ENCODE measurements around the gene PTBP1.

The PTBP1 gene

GRCh38 chr19:798415-799075 lies 1.3 kb downstream of the PTBP1 start:
- Histone ChIP-seq H3K36me3 (ENCODE audit: control insufficient read depth, insufficient read depth, low read length) (peaks cover 53% of the 10 kb centered on the region), H3K27me3 (ENCODE audit: control insufficient read depth, insufficient read depth, low read length) (no peaks in the 10 kb centered on the region), H3K9ac (ENCODE audit: low read length) (peak overlapping the region; percentile 92), H3K4me1 (ENCODE audit: control insufficient read depth, insufficient read depth, low read length) (peaks cover 31% of the 10 kb centered on the region), H3K4me3 (ENCODE audit: low read depth, low read length) (peak overlapping the region; percentile 92), H3K9me3 (ENCODE audit: control insufficient read depth, insufficient read depth, low read depth, low read length) (no peaks in the 10 kb centered on the region), H3K27ac (ENCODE audit: low read depth, low read length) (peak overlapping the region; percentile 92)

- peaks cover 60% of the 10 kb centered on the region for H3K36me3 ChIP-seq (ENCODE audit: control insufficient read depth, insufficient read depth, low read length)
- H3K9me3 ChIP-seq (ENCODE audit: control insufficient read depth, insufficient read depth, low read depth, low read length): no peaks in the 10 kb centered on the region
- H3K27ac ChIP-seq (ENCODE audit: low read depth, low read length): peak overlapping the region; percentile 92
- H3K27me3 ChIP-seq (ENCODE audit: control insufficient read depth, insufficient read depth, low read length): no peaks in the 10 kb centered on the region
- peak overlapping the region; percentile 92 for H3K9ac ChIP-seq (ENCODE audit: low read length)
- peak overlapping the region; percentile 92 for H3K4me3 ChIP-seq (ENCODE audit: low read depth, low read length)
- peaks cover 31% of the 10 kb centered on the region for H3K4me1 ChIP-seq (ENCODE audit: control insufficient read depth, insufficient read depth, low read length)
These were observed 2.0 kb downstream of the PTBP1 start for GRCh38 chr19:799076-799881.

DNA sequence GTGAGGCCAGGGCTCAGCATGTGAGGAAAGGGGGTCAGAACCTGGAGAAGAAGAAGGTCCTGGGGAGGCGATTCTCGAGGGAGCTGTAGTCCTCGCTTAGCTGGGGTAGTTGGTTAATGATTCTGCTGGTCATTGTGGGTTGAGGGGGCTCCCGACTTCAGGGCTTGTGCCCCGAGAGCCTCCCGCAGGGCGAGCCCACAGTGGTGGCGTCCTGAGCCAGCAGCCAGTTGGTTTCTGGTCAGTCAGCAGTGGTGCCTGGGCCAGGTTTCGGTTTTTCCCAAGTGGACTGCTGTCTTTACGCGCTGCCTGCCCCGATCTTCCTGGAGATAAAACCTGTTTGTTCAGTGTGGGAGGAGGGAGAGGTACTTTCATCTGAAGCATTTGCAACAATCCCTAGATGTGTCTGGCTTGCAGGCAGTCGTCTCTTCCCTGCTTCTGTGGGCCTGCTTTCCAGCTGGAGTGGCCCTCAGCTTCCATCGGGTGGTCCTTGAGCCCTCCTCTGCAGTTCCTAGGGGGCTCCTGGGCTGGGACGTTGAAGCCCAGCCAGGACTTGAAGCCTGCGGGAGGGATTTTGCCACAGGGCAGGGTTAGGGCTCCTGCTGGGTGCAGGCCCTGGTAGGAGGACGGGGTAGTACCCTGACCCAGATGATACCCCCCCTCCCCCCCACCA lies 3.2 kb downstream of the PTBP1 start:
- peaks cover 72% of the 10 kb centered on the region for H3K36me3 ChIP-seq (ENCODE audit: control insufficient read depth, insufficient read depth, low read length)
- H3K9ac ChIP-seq (ENCODE audit: low read length): peak overlapping the region; percentile 47
- H3K27ac ChIP-seq (ENCODE audit: low read depth, low read length): no peak overlapping the region
- peak overlapping the region; percentile 48 for H3K4me3 ChIP-seq (ENCODE audit: low read depth, low read length)
- no peaks in the 10 kb centered on the region for H3K27me3 ChIP-seq (ENCODE audit: control insufficient read depth, insufficient read depth, low read length)
- peaks cover 31% of the 10 kb centered on the region for H3K4me1 ChIP-seq (ENCODE audit: control insufficient read depth, insufficient read depth, low read length)
- no peaks in the 10 kb centered on the region for H3K9me3 ChIP-seq (ENCODE audit: control insufficient read depth, insufficient read depth, low read depth, low read length)

- H3K9me3 ChIP-seq (ENCODE audit: control insufficient read depth, insufficient read depth, low read depth, low read length): no peaks in the 10 kb centered on the region
- 0 out of 2 replicates have a peak overlapping the region, but pooled peaks have one; percentile 1 for H3K27ac ChIP-seq (ENCODE audit: low read depth, low read length)
- peaks cover 31% of the 10 kb centered on the region for H3K4me1 ChIP-seq (ENCODE audit: control insufficient read depth, insufficient read depth, low read length)
- peak overlapping the region; percentile 19 for H3K9ac ChIP-seq (ENCODE audit: low read length)
- peak overlapping the region; percentile 48 for H3K4me3 ChIP-seq (ENCODE audit: low read depth, low read length)
- H3K27me3 ChIP-seq (ENCODE audit: control insufficient read depth, insufficient read depth, low read length): no peaks in the 10 kb centered on the region
- peaks cover 80% of the 10 kb centered on the region for H3K36me3 ChIP-seq (ENCODE audit: control insufficient read depth, insufficient read depth, low read length)
These were observed 4.0 kb downstream of the PTBP1 start for GRCh38 chr19:801030-801860.

DNA sequence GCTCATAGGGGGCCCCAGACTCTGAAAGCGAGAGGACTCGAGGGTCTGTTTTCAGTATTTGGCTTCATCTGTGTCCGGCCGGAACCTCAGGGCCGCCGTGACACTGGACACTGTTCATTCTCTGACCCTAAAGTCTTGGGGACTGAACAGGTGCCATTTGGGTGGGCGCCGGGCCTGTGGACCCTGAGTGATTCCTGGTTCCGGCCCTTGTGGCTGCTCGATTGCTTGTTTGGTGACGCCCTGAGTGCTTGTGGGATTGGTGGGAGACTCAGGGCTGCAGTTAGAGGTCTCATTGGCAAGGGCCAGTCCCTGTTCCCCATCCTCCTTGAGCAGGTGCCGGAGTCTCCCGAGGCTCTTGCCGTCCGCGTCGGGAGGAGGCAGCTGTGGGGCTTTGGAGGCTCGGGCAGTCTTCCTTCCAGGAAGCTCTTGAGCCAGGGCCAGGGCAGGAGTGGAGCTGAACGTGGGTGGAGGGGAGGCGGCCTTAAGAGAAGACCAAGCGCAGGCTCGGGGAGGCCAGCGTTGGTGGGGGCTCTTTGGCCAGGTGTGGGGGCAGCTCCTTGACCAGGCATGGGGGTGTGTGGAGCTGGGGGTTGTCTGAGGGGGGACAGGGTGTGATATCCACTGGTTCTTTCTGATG lies 4.7 kb downstream of the PTBP1 start:
- Histone ChIP-seq H3K9ac (ENCODE audit: low read length) (peak overlapping the region; percentile 40), H3K4me3 (ENCODE audit: low read depth, low read length) (no peak overlapping the region), H3K36me3 (ENCODE audit: control insufficient read depth, insufficient read depth, low read length) (peaks cover 87% of the 10 kb centered on the region), H3K27ac (ENCODE audit: low read depth, low read length) (no peak overlapping the region), H3K9me3 (ENCODE audit: control insufficient read depth, insufficient read depth, low read depth, low read length) (no peaks in the 10 kb centered on the region), H3K4me1 (ENCODE audit: control insufficient read depth, insufficient read depth, low read length) (peaks cover 31% of the 10 kb centered on the region), H3K27me3 (ENCODE audit: control insufficient read depth, insufficient read depth, low read length) (no peaks in the 10 kb centered on the region)

GRCh38 chr19:802498-803098 lies 5.3 kb downstream of the PTBP1 start:
- H3K36me3 ChIP-seq (ENCODE audit: control insufficient read depth, insufficient read depth, low read length): peaks cover 93% of the 10 kb centered on the region
- H3K9me3 ChIP-seq (ENCODE audit: control insufficient read depth, insufficient read depth, low read depth, low read length): no peaks in the 10 kb centered on the region
- H3K4me1 ChIP-seq (ENCODE audit: control insufficient read depth, insufficient read depth, low read length): peaks cover 31% of the 10 kb centered on the region
- H3K27me3 ChIP-seq (ENCODE audit: control insufficient read depth, insufficient read depth, low read length): no peaks in the 10 kb centered on the region
- H3K27ac ChIP-seq (ENCODE audit: low read depth, low read length): no peak overlapping the region
- H3K4me3 ChIP-seq (ENCODE audit: low read depth, low read length): no peak overlapping the region
- H3K9ac ChIP-seq (ENCODE audit: low read length): no peak overlapping the region

DNA sequence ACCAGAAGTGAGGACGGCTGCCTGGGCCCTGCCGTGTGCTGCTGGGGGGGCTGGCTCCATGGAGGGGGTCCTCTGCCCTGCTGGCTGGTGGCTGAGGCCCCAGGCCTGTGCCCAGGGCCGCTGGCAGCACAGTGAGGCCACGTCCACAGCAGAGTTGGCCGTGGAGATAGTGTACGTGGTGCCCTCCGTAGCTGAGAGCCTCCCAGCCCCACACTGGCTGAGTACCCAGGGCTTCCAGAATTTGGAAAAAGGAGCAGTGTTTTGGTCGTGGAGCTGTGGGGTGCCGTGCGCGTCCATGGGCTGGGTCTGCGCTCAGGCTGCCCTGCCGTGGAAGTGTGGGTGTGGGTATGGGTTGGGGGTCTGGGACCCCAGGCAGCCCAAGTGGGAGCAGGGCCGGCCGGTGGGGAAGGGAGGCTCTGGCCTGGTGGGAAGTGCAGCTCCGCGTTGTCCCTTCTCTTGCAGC lies 5.9 kb downstream of the PTBP1 start:
- no peak overlapping the region for H3K9ac ChIP-seq (ENCODE audit: low read length)
- H3K4me3 ChIP-seq (ENCODE audit: low read depth, low read length): no peak overlapping the region
- H3K36me3 ChIP-seq (ENCODE audit: control insufficient read depth, insufficient read depth, low read length): peaks cover 98% of the 10 kb centered on the region
- H3K27ac ChIP-seq (ENCODE audit: low read depth, low read length): no peak overlapping the region
- H3K9me3 ChIP-seq (ENCODE audit: control insufficient read depth, insufficient read depth, low read depth, low read length): no peaks in the 10 kb centered on the region
- peaks cover 31% of the 10 kb centered on the region for H3K4me1 ChIP-seq (ENCODE audit: control insufficient read depth, insufficient read depth, low read length)
- no peaks in the 10 kb centered on the region for H3K27me3 ChIP-seq (ENCODE audit: control insufficient read depth, insufficient read depth, low read length)

DNA sequence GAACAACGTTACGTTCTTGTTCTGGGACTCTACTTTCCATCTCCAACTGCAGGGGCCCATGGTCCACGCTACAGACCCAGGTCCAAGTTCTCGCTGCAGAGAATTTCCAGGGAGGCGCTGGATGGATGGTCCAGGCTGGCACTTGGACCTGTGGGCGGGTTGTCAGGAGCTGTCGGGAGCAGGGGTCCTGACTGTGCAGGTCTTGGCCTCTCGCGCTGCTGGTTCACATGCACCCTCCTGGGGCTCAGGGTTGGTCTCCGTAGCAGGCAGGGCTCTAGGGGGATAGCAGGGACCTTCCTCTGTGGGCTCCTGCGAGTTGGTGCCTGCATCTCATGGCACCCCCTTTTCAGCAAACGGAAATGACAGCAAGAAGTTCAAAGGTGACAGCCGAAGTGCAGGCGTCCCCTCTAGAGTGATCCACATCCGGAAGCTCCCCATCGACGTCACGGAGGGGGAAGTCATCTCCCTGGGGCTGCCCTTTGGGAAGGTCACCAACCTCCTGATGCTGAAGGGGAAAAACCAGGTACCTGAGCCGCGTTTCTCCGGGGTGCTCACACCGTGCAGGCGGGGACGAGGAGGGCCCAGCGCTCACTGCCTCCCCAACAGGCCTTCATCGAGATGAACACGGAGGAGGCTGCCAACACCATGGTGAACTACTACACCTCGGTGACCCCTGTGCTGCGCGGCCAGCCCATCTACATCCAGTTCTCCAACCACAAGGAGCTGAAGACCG lies 6.6 kb downstream of the PTBP1 start:
- Histone ChIP-seq H3K36me3 (ENCODE audit: control insufficient read depth, insufficient read depth, low read length) (peaks cover 98% of the 10 kb centered on the region), H3K4me3 (ENCODE audit: low read depth, low read length) (no peak overlapping the region), H3K4me1 (ENCODE audit: control insufficient read depth, insufficient read depth, low read length) (peaks cover 31% of the 10 kb centered on the region), H3K9ac (ENCODE audit: low read length) (no peak overlapping the region), H3K27me3 (ENCODE audit: control insufficient read depth, insufficient read depth, low read length) (no peaks in the 10 kb centered on the region), H3K9me3 (ENCODE audit: control insufficient read depth, insufficient read depth, low read depth, low read length) (no peaks in the 10 kb centered on the region), H3K27ac (ENCODE audit: low read depth, low read length) (no peak overlapping the region)

DNA sequence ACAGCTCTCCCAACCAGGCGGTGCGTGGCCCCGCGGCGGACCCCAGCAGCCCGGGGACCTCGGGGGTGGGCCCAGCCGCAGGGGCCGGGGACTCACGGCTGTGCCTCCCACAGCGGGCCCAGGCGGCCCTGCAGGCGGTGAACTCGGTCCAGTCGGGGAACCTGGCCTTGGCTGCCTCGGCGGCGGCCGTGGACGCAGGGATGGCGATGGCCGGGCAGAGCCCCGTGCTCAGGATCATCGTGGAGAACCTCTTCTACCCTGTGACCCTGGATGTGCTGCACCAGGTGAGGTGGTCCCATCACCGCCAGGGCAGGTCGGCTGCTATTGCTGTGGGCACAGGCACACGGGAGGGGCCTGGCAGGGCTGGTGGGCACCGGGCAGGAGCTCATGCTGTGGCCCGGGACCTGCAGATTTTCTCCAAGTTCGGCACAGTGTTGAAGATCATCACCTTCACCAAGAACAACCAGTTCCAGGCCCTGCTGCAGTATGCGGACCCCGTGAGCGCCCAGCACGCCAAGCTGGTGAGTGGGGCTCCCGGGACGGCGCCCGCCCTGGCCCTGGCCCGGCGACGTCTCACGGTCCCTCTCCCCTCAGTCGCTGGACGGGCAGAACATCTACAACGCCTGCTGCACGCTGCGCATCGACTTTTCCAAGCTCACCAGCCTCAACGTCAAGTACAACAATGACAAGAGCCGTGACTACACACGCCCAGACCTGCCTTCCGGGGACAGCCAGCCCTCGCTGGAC lies 7.3 kb downstream of the PTBP1 start:
- peaks cover 99% of the 10 kb centered on the region for H3K36me3 ChIP-seq (ENCODE audit: control insufficient read depth, insufficient read depth, low read length)
- H3K4me3 ChIP-seq (ENCODE audit: low read depth, low read length): no peak overlapping the region

More for the DNA sequence above, 7.3 kb downstream of the PTBP1 start:
- H3K27me3 ChIP-seq (ENCODE audit: control insufficient read depth, insufficient read depth, low read length): no peaks in the 10 kb centered on the region
- peaks cover 25% of the 10 kb centered on the region for H3K4me1 ChIP-seq (ENCODE audit: control insufficient read depth, insufficient read depth, low read length)
- no peak overlapping the region for H3K27ac ChIP-seq (ENCODE audit: low read depth, low read length)
- no peak overlapping the region for H3K9ac ChIP-seq (ENCODE audit: low read length)
- no peaks in the 10 kb centered on the region for H3K9me3 ChIP-seq (ENCODE audit: control insufficient read depth, insufficient read depth, low read depth, low read length)
